ENCODE results near the gene MXRA8.

MXRA8 gene

DNA sequence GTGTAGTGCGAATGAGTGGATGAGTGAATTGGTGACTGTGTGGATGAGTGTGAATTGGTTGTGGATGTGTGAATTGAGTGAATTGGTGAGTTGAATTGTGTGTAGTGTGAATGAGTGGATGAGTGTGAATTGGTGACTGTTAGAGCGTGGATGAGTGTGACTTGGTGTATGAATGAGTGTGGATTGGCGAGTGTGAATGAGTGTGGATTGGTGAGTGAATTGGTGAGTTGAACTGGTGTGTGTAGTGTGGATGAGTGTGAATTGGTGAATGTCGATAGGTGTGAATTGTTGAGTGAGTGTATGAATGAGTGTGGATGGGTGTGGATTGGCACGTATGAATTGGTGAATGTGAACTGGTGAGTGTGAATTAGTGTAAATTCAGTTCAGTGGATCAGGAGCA is 9.0 kb upstream of the MXRA8 start:
- Histone ChIP-seq H3K9me3 (replicated peaks in 1 of 11) (peaks cover 10 to 26% (median 21%) of the 10 kb centered on the region in 11 experiments; a peak in 20 of 22 replicates), H3K27me3 (no peaks in the 10 kb centered on the region), H3K4me3 (no peak overlapping the region), H3K4me2 (no peak overlapping the region), H3K36me3 (peaks cover 0 to 2% (median 0%) of the 10 kb centered on the region in 11 experiments; a peak in 3 of 22 replicates), H4K20me1 (peaks cover 4 to 22% (median 17%) of the 10 kb centered on the region in 11 experiments; a peak in 21 of 22 replicates), H3K4me1 (peaks cover 19 to 33% (median 31%) of the 10 kb centered on the region in 10 experiments), H3K27ac (no peak overlapping the region), H3K9ac (no peak overlapping the region)
- no peak for TF ChIP-seq Cebpa-rat (IDR thresholded peaks at IDR 0.05)

DNA sequence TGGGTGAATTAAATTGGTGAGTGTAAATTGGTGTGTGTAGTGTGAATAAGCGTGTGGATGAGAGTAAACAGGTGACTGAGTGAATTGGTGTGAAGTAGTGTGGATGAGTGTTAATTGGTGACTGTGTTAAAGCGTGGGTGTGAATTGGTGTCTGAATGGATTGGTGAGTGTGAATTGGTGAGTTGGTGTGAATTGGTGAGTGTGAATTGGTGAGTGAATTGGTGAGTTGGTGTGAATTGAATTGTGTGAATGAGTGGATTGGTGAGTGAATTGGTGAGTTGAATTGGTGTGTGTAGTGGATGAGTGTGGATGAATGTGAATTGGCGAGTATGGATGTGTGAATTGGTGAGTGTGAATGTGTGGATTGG is 8.3 kb upstream of the MXRA8 start:
- Histone ChIP-seq H3K9me3 (replicated peaks in 1 of 11) (peaks cover 10 to 26% (median 21%) of the 10 kb centered on the region in 11 experiments; a peak in 20 of 22 replicates), H3K9ac (no peak overlapping the region), H3K4me1 (peaks cover 13 to 26% (median 24%) of the 10 kb centered on the region in 10 experiments), H3K4me2 (no peak overlapping the region), H3K36me3 (no peaks in the 10 kb centered on the region), H4K20me1 (peaks cover 2 to 16% (median 11%) of the 10 kb centered on the region in 11 experiments; a peak in 21 of 22 replicates), H3K27ac (no peak overlapping the region), H3K27me3 (no peaks in the 10 kb centered on the region), H3K4me3 (no peak overlapping the region)
- TF ChIP-seq Cebpa-rat (IDR thresholded peaks at IDR 0.05): no peak

DNA sequence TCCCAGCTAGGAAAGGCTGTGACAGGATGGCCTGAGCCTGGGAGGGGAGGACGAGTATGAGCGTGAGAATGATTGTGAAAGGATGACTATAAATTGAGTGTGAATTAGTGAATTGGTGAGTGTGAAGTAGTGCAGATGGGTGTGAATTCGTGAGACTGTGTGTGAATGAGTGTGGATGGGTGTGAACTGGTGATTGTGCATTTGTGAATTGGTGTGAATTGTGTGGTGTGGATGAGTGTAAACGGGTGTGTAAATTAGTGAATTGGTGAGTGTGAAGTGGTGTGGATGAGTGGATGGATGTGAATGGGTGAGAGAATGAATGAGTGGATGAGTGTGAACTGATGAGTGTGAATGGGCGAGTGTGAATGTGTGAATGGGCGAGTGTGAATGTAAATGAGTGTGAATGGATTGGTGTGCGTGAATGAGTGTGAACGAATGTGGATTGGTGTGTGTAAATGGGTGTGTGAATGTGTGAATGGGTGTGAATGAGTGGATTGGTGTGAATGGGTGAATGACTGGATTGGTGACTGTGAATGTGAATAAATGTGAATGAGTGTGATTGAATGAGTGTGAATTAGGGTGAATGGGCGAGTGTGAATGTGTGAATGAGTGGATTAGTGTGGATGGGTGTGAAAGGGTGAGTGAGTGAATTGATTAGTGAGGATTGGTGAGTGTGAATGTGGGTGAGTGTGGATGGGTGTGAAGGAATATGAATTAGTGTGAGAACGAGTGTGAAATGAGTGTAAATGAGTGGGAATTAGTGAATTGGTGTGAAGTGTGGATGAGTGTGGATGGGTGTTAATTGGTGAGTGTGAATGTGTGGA is 7.7 kb upstream of the MXRA8 start:
- Histone ChIP-seq H3K9me3 (replicated peaks in 1 of 11) (peaks cover 10 to 26% (median 21%) of the 10 kb centered on the region in 11 experiments; a peak in 20 of 22 replicates), H3K36me3 (no peaks in the 10 kb centered on the region), H3K27ac (no peak overlapping the region), H3K4me2 (no peak overlapping the region), H3K4me3 (no peak overlapping the region), H3K9ac (no peak overlapping the region), H4K20me1 (peaks cover 0 to 10% (median 5%) of the 10 kb centered on the region in 11 experiments; a peak in 11 of 22 replicates), H3K27me3 (no peaks in the 10 kb centered on the region), H3K4me1 (peaks cover 7 to 21% (median 18%) of the 10 kb centered on the region in 10 experiments)
- no peak for TF ChIP-seq Cebpa-rat (IDR thresholded peaks at IDR 0.05)

DNA sequence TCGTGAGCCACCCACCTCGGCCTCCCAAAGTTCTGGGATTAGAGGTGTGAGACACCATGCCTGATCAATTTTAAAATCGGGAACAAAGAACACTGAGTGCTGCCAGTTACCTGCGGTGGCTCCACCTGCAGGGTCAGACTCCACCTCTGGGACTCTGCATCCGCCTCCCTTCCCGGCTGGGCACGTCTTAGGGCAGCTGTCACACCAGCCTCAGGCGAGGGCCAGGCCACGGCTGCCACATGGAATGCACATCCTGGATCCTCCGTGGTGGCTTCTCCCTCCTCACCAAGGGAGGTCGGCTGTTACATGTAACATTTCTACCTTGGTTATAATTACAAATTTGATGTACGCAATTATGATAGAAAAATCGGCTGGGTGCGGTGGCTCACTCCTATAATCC is 5.9 kb upstream of the MXRA8 start:
- H4K20me1 ChIP-seq: peaks cover 0 to 8% (median 0%) of the 10 kb centered on the region in 11 experiments; a peak in 1 of 22 replicates
- peaks cover 3 to 11% (median 9%) of the 10 kb centered on the region in 10 experiments; a peak in 19 of 20 replicates for H3K4me1 ChIP-seq
- no peaks in the 10 kb centered on the region for H3K36me3 ChIP-seq
- no peaks in the 10 kb centered on the region for H3K27me3 ChIP-seq
- H3K4me2 ChIP-seq: no peak overlapping the region
- H3K4me3 ChIP-seq: no peak overlapping the region
- H3K27ac ChIP-seq: no peak overlapping the region
- no peak for TF ChIP-seq Cebpa-rat (IDR thresholded peaks at IDR 0.05)
- H3K9me3 ChIP-seq (replicated peaks in 1 of 11): peaks cover 10 to 26% (median 21%) of the 10 kb centered on the region in 11 experiments; a peak in 20 of 22 replicates
- no peak overlapping the region for H3K9ac ChIP-seq

DNA sequence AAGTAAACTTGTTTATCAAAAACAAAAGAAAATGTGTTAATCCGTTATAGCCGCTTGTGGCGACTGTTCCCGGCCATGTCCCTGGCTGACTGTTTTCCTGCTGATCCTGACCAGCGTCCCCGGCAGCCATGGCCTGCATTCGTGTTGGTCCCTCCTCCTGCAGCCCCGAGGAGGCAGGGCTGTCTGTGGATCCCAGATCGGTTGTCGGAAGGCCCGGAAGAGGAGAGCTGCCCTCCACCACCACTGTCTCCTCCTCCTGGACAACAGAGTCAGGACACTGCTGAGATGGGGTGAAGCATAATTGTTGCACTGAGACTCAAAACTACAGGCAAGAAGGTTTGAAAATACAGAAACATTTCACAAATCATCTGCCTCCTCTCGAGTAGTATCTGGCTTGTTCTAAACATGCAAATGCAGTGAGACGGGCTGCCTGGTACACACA is 3.6 kb upstream of the MXRA8 start:
- Histone ChIP-seq H3K4me3 (no peak overlapping the region), H3K36me3 (no peaks in the 10 kb centered on the region), H3K4me2 (no peak overlapping the region), H3K9ac (no peak overlapping the region), H3K27me3 (peaks cover 0 to 16% (median 0%) of the 10 kb centered on the region in 11 experiments; a peak in 6 of 22 replicates), H4K20me1 (peaks cover 0 to 18% (median 5%) of the 10 kb centered on the region in 11 experiments; a peak in 6 of 22 replicates), H3K4me1 (peaks cover 16 to 32% (median 28%) of the 10 kb centered on the region in 10 experiments), H3K9me3 (replicated peaks in 1 of 11) (peaks cover 5 to 18% (median 15%) of the 10 kb centered on the region in 11 experiments; a peak in 20 of 22 replicates), H3K27ac (no peak overlapping the region)
- no peak for TF ChIP-seq Cebpa-rat (IDR thresholded peaks at IDR 0.05)

DNA sequence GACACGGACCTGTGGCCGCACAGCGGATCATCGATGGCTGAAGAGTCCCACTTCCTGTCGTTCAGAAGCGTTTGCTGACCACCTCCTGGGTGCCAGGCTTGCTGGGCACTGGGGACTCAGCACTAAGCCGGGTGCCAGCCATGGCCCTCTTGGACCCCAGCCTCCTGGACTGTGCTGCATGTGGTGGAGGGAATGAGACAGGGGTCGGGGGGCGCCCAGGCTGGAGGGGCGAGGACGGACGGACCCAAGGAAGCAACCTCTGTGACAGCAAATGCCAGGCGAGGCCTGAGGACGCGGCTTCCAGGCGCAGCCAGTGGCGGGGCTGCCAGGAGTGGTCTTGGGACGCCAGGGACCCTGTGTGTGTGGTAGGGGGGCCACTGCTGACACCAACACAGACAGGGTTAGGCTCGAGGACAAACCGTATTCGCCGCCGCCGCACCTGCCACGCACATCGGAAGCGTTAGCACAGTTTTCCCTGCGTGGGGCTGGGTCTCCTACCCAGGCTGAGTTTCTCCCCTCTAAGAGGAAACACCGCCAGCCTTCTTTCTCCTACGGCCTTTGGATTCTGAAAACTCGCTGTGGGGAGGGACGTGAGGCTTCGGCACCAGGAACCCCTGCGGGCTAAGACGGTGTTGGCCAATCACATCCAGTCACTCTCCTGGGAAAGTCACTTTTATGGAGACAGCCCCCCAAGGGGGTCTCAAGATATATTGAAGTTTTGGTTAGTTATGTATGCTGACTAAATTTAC is 3.1 kb upstream of the MXRA8 start:
- Histone ChIP-seq H3K4me3 (no peak overlapping the region), H3K36me3 (no peaks in the 10 kb centered on the region), H3K27me3 (peaks cover 0 to 16% (median 0%) of the 10 kb centered on the region in 11 experiments; a peak in 6 of 22 replicates), H4K20me1 (peaks cover 0 to 18% (median 5%) of the 10 kb centered on the region in 11 experiments; a peak in 6 of 22 replicates), H3K9ac (no peak overlapping the region), H3K4me2 (no peak overlapping the region), H3K27ac (no peak overlapping the region), H3K9me3 (replicated peaks in 1 of 11) (peaks cover 0 to 12% (median 9%) of the 10 kb centered on the region in 11 experiments; a peak in 20 of 22 replicates), H3K4me1 (peaks cover 16 to 35% (median 29%) of the 10 kb centered on the region in 10 experiments)
- no peak for TF ChIP-seq Cebpa-rat (IDR thresholded peaks at IDR 0.05)

DNA sequence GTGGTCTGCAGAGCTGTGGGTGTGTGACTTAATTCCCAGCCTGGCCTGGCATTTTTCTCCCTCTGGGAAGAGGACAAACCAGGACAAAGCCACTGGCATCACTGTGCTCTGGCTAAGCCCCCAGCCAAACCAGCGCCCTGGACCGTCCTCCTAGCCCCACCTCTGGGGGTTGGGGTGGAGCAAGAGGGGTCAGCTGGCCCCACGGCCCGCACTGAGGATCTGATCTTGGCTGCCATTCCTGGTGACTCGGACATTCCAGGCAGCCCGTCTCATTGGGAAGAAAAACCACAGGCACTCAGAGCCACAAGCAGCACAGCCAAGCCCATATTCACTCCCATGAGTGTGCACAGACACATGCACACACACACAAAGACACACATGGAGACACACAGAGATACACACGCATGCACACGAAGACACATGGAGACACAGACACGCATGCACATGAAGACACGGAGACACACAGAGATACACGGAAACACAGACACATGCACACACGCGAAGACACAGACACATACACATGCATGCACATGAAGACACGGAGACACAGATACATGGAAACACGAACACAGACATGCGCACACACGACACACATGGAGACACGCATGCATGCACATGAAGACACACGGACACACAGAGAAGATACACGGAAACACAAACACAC is 2.3 kb upstream of the MXRA8 start:
- no peak for TF ChIP-seq Cebpa-rat (IDR thresholded peaks at IDR 0.05)
- Histone ChIP-seq H3K36me3 (no peaks in the 10 kb centered on the region), H3K4me3 (no peak overlapping the region), H3K4me1 (peaks cover 16 to 35% (median 29%) of the 10 kb centered on the region in 10 experiments), H4K20me1 (peaks cover 0 to 18% (median 5%) of the 10 kb centered on the region in 11 experiments; a peak in 6 of 22 replicates), H3K27ac (no peak overlapping the region), H3K9ac (no peak overlapping the region), H3K27me3 (peaks cover 0 to 16% (median 0%) of the 10 kb centered on the region in 11 experiments; a peak in 6 of 22 replicates), H3K4me2 (no peak overlapping the region), H3K9me3 (replicated peaks in 1 of 11) (peaks cover 0 to 4% (median 2%) of the 10 kb centered on the region in 11 experiments; a peak in 14 of 22 replicates)
